Breast epithelium (tissue), 4 donors: ENCODE measurements around the gene PCNX1. TPM values are rescaled to one million over a fixed set of nuclear protein-coding genes. Genes with fewer than 3 reads are reported as not detected.

Experiments
- DNase-seq, 2 donors: peaks; one replicate each; pipeline ENCODE4 v3.0.0-alpha.2; 2019; ENCODE audit warnings: low spot score in 2 of 2
- H3K27ac ChIP-seq, 2 donors: fragments of 200-600 bp; sonication (generic) in 1 of 2; one replicate each; pipeline ENCODE4 v1.5.1; 2016 to 2019; ENCODE audit warnings: mild to moderate bottlenecking in 1 of 2
- H3K27me3 ChIP-seq, 2 donors: fragments of 200-600 bp; sonication (generic) in 1 of 2; one replicate each; pipeline versions ENCODE4 v1.5.1 to v1.6.0; 2017 to 2019; ENCODE audit warnings: control low read depth in 1 of 2, mild to moderate bottlenecking in 1 of 2
- H3K36me3 ChIP-seq: fragments of 200-600 bp; one replicate; pipeline ENCODE4 v1.5.1; 2019
- H3K4me1 ChIP-seq, 2 donors: fragments of 200-600 bp; sonication (generic); one replicate each; pipeline ENCODE4 v1.5.1; 2016 to 2019; ENCODE audit warnings: control low read depth in 1 of 2
- H3K4me3 ChIP-seq, 3 donors: fragments of 200-600 bp; sonication (generic); 1 replicate in 2 of 3; 2 replicates in 1 of 3; pipeline ENCODE4 v1.5.1; 2016 to 2019; ENCODE audit warnings: mild to moderate bottlenecking in 3 of 3, moderate library complexity in 2 of 3
- H3K9me3 ChIP-seq, 2 donors: fragments of 200-600 bp; sonication (generic) in 1 of 2; one replicate each; pipeline ENCODE4 v1.5.1; 2016 to 2019; ENCODE audit warnings: control low read depth in 1 of 2
- POLR2A ChIP-seq: fragments of 450-650 bp; IDR thresholded peaks from one replicate; pipeline ENCODE4 v1.6.1; 2016; ENCODE audit warnings: antibody characterized with exemption, mild to moderate bottlenecking, moderate library complexity
- POLR2AphosphoS5 ChIP-seq, 3 donors: sonication (generic); formaldehyde crosslinking; IDR thresholded peaks; one replicate each; pipeline ENCODE4 v1.6.1; 2017; ENCODE audit warnings: antibody characterized with exemption in 3 of 3
- intact Hi-C: fragments of 100-400 bp; cut with DNase I; formaldehyde crosslinking; loops from one replicate; pipeline ENCODE4 v1.15.1; 2023; ENCODE audit warnings: low total_unique reads
- total RNA-seq, 3 donors: library from RNA; depleted of rRNA; stranded (reverse); fragments of >200 nt; gene quantifications; one replicate each; pipeline ENCODE4 v1.1.0, GENCODE V29; 2016
- TF ChIP-seq, protein P1 (sequence below), 3 donors: fragments of 450-650 bp; IDR thresholded peaks; one replicate each; pipeline ENCODE4 v1.5.1; 2016 to 2017; ENCODE audit warnings: antibody characterized with exemption in 3 of 3, mild to moderate bottlenecking in 3 of 3, moderate library complexity in 3 of 3

The PCNX1 gene
- total RNA-seq, 3 donors from 2014 or later, result 61.8 to 105 (median 92.5) TPM

DNA sequence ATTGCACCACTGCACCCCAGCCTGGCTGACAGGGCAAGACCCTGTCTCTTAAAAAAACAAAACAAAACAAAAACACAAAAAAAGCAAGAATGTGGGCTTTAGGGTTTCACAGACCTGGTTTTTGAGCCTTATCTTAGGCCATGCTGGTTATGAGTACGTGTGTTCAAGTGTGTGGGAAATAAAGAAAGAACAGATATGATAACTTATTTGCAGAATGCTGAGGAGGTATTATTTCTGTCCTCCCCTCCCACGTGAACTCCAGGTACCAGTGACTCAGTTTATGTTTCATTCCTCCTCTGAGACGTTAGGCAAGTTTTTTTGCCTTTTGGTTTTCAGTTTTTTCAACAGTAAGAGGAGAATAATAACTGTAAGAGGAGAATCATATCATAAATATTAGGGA is 49.3 kb downstream of the PCNX1 start:
- Histone ChIP-seq H3K27me3 (no peaks in the 10 kb centered on the region), H3K27ac (no peak overlapping the region), H3K4me1 (no peaks in the 10 kb centered on the region), H3K36me3 (no peaks in the 10 kb centered on the region), H3K4me3 (no peak overlapping the region), H3K9me3 (no peaks in the 10 kb centered on the region)
- DNase-seq, result no peak
- TF ChIP-seq, protein P1, sequence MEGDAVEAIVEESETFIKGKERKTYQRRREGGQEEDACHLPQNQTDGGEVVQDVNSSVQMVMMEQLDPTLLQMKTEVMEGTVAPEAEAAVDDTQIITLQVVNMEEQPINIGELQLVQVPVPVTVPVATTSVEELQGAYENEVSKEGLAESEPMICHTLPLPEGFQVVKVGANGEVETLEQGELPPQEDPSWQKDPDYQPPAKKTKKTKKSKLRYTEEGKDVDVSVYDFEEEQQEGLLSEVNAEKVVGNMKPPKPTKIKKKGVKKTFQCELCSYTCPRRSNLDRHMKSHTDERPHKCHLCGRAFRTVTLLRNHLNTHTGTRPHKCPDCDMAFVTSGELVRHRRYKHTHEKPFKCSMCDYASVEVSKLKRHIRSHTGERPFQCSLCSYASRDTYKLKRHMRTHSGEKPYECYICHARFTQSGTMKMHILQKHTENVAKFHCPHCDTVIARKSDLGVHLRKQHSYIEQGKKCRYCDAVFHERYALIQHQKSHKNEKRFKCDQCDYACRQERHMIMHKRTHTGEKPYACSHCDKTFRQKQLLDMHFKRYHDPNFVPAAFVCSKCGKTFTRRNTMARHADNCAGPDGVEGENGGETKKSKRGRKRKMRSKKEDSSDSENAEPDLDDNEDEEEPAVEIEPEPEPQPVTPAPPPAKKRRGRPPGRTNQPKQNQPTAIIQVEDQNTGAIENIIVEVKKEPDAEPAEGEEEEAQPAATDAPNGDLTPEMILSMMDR (IDR thresholded peaks at IDR 0.05), result no peak
- TF ChIP-seq POLR2AphosphoS5 (IDR thresholded peaks at IDR 0.05) (no peak), POLR2A (no peak)
- intact Hi-C loops, result no loop called here

DNA sequence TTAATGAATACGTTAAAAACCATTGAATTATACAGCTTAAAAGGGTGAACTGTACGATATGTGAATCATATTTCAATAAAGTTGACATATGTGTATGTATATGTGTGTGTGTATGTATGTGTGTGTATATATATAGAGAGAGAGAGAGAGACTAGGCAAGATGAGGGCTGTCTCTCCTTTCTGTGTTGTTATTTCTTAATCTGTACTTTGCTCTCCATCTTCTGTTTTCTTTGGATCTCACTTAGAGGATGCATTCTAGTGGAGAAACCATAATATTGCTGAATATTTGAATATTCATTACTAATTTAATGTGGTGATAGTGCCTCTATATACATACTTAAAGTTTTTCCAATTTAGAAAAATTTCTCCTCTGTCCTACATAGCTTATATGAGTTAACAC is 50.5 kb downstream of the PCNX1 start:
- no peaks in the 10 kb centered on the region for H3K36me3 ChIP-seq
- intact Hi-C loops, result no loop called here
- TF ChIP-seq POLR2A, result no peak
- TF ChIP-seq, protein P1 (IDR thresholded peaks at IDR 0.05), result no peak
- TF ChIP-seq POLR2AphosphoS5 (IDR thresholded peaks at IDR 0.05), result no peak

GRCh38 chr14:70962935-70963334 is 55.7 kb downstream of the PCNX1 start:
- no peak overlapping the region for H3K27ac ChIP-seq
- no peaks in the 10 kb centered on the region for H3K36me3 ChIP-seq
- no peaks in the 10 kb centered on the region for H3K4me1 ChIP-seq
- H3K27me3 ChIP-seq, result no peaks in the 10 kb centered on the region
- TF ChIP-seq, protein P1 (IDR thresholded peaks at IDR 0.05), result no peak
- TF ChIP-seq POLR2A (no peak), POLR2AphosphoS5 (IDR thresholded peaks at IDR 0.05) (no peak)
- DNase-seq, result no peak
- intact Hi-C loops, result no loop called here
- no peaks in the 10 kb centered on the region for H3K9me3 ChIP-seq
- no peak overlapping the region for H3K4me3 ChIP-seq

More for the DNA sequence above, 50.5 kb downstream of the PCNX1 start:
- Histone ChIP-seq H3K4me3 (no peak overlapping the region), H3K4me1 (no peaks in the 10 kb centered on the region), H3K27ac (no peak overlapping the region), H3K27me3 (no peaks in the 10 kb centered on the region), H3K9me3 (no peaks in the 10 kb centered on the region)
- no peak for DNase-seq

DNA sequence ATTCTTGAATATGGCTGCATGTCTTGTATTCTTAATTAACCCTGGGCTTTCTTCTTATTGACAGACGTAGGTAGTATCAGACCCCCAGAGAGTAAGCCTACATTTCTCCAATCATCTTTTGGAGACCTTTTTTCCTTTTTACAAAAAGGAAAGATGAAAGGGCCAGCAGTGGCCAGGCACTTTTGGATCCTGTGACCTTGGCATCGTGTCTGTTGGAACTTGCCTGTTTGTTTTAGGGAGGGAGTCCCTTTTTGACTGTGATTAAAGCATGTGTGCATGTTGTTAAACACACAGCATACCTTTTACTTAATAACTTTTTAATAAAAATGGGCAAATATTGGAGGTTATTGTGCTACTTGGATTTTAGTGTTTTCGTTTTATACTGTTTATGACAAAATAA is 57.2 kb downstream of the PCNX1 start:
- Histone ChIP-seq H3K4me3 (no peak overlapping the region), H3K27ac (no peak overlapping the region), H3K36me3 (no peaks in the 10 kb centered on the region), H3K4me1 (no peaks in the 10 kb centered on the region), H3K27me3 (no peaks in the 10 kb centered on the region), H3K9me3 (no peaks in the 10 kb centered on the region)
- TF ChIP-seq, protein P1 (IDR thresholded peaks at IDR 0.05), result no peak
- no peak for TF ChIP-seq POLR2A
- TF ChIP-seq POLR2AphosphoS5 (IDR thresholded peaks at IDR 0.05), result no peak
- intact Hi-C loops, result no loop called here
- DNase-seq, result no peak

- no peak overlapping the region for H3K27ac ChIP-seq
- no peaks in the 10 kb centered on the region for H3K9me3 ChIP-seq
- intact Hi-C loops, result no loop called here
- no peaks in the 10 kb centered on the region for H3K4me1 ChIP-seq
- no peak for DNase-seq
- TF ChIP-seq POLR2A, result no peak
- TF ChIP-seq POLR2AphosphoS5 (IDR thresholded peaks at IDR 0.05), result no peak
- TF ChIP-seq, protein P1 (IDR thresholded peaks at IDR 0.05), result no peak
- no peaks in the 10 kb centered on the region for H3K36me3 ChIP-seq
- H3K27me3 ChIP-seq, result no peaks in the 10 kb centered on the region
- no peak overlapping the region for H3K4me3 ChIP-seq
These were observed 64.3 kb downstream of the PCNX1 start for GRCh38 chr14:70971560-70971959.
